Astrocyte of the cerebellum (primary cell): ENCODE data around the gene SHANK1.

Source experiments
- DNase-seq: peaks from one replicate; pipeline ENCODE4 v3.0.0-alpha.2; 2011; ENCODE audit warnings: low read depth
- H3K4me3 ChIP-seq: 2 replicates; pipeline ENCODE4 v1.5.1; 2011; ENCODE audit warnings: mild to moderate bottlenecking, low read depth, low read length, moderate library complexity
- CTCF ChIP-seq: IDR thresholded peaks from 2 replicates; pipeline ENCODE4 v1.5.1; 2012; ENCODE audit warnings: low read length, low read depth, moderate library complexity, mild to moderate bottlenecking; ENCODE audit errors: missing control alignments
- in situ Hi-C: cut with HindIII; loops from 2 replicates; pipeline ENCODE4 v1.10.0; 2017; ENCODE audit warnings: low sequenced_read_pairs

SHANK1 gene

GRCh38 chr19:50669302-50670101 lies 50.1 kb downstream of the SHANK1 start:
- in situ Hi-C loops, result no loop called here
- no peak for DNase-seq
- no peak overlapping the region for H3K4me3 ChIP-seq
- peak; percentile 61 for TF ChIP-seq CTCF

GRCh38 chr19:50668879-50669278 lies 50.7 kb downstream of the SHANK1 start:
- in situ Hi-C loops, result no loop called here
- TF ChIP-seq CTCF, result no peak
- H3K4me3 ChIP-seq, result no peak overlapping the region
- DNase-seq, result no peak

- in situ Hi-C loops, result no loop called here
- TF ChIP-seq CTCF, result no peak
- DNase-seq, result no peak
- H3K4me3 ChIP-seq, result no peak overlapping the region
Measured at GRCh38 chr19:50668416-50668815, 51.2 kb downstream of the SHANK1 start.

DNA sequence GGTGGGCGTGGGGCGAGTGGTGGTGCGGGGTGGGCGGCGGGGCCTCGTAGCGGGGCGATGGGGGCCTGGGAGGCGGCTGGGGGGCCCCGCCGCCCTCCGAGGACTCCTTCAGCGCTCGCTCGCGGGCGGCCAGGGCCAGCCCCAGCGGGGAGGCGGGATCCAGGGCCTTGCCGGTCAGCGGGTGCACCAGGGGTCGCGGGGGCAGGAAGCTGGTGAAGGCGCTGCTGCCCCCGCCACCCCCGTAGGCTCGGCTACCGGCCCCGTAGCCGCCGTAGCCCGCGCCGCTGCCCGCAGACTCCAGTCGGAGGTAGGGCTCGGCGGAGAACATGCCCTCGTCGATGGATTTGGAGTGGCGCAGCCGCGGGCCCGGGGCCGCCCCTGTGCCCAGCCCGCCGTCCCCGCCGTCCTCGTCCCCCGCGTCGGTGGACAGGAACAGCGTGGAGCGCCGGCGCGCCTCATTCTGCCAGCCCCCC lies 51.8 kb downstream of the SHANK1 start:
- no peak for TF ChIP-seq CTCF
- DNase-seq, result no peak
- no peak overlapping the region for H3K4me3 ChIP-seq
- in situ Hi-C loops, result no loop called here

DNA sequence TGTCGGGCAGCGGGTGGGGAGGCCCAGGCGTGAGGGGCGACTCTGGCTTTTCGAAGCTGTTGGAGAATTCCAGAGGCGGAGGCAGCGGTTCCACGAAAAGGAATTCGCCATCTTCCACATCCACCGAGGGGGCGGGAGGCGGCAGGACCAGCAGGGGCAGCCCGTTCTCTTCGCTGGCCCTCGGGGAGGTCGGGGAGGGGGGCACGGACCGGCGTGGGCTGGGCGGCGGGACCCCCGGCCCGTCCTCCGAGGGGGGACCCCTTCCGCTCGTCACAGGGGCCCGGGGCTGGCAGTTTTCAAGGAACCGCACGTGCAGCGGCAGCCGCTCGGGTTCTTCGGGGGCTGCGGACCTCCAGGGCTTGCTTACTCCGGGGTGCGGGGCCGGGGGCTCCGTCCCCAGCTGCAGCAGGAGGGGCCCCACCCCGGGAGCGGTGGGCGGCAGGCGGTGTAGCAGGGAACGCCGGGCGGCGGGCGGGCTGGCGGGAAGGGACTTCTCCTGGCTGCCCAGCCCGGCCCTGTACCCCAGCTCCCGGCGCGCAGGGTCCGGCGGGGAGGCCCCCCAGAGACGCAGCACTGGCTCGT lies 52.3 kb downstream of the SHANK1 start:
- no peak for DNase-seq
- TF ChIP-seq CTCF, result no peak
- in situ Hi-C loops, result no loop called here
- H3K4me3 ChIP-seq, result no peak overlapping the region

- in situ Hi-C loops, result no loop called here
- TF ChIP-seq CTCF, result no peak
- H3K4me3 ChIP-seq, result no peak overlapping the region
- DNase-seq, result no peak
Measured at GRCh38 chr19:50666346-50667176, 53.0 kb downstream of the SHANK1 start.
